ENCODE results near the gene TXNDC12. TPM values are rescaled to one million over a fixed set of nuclear protein-coding genes. Genes with fewer than 3 reads are reported as not detected.
A peak's percentile ranks its signal among the peaks of the same experiment; 100 is the strongest.
"Not testable (repeated sequence)": the region's sequence is repeated elsewhere in the genome, so short reads cannot be mapped to it uniquely, and the experiment has no call there.

Gene TXNDC12
- total RNA-seq (10 to 100 TPM; 11.6 to 18.9 (median 14.6) TPM), polyA plus RNA-seq (10 to 100 TPM; 12.0 to 24.3 (median 18.1) TPM)
- long read RNA-seq, donor 1, transcript TXNDC12-201 (7 exons, 2,396 nt) = major isoform, 11 of 11 reads
- long read RNA-seq, donor 1, partial matches to known transcripts = 0 of 11 reads
- long read RNA-seq, donor 1, other reads (novel, unspliced or antisense) = 0 of 11 reads
- long read RNA-seq, donor 2, transcript TXNDC12-201 (7 exons, 2,396 nt) = major isoform, 28 of 31 reads
- long read RNA-seq, donor 2, partial matches to known transcripts = 2 of 31 reads
- long read RNA-seq, donor 2, other reads (novel, unspliced or antisense) = 1 of 31 reads

DNA sequence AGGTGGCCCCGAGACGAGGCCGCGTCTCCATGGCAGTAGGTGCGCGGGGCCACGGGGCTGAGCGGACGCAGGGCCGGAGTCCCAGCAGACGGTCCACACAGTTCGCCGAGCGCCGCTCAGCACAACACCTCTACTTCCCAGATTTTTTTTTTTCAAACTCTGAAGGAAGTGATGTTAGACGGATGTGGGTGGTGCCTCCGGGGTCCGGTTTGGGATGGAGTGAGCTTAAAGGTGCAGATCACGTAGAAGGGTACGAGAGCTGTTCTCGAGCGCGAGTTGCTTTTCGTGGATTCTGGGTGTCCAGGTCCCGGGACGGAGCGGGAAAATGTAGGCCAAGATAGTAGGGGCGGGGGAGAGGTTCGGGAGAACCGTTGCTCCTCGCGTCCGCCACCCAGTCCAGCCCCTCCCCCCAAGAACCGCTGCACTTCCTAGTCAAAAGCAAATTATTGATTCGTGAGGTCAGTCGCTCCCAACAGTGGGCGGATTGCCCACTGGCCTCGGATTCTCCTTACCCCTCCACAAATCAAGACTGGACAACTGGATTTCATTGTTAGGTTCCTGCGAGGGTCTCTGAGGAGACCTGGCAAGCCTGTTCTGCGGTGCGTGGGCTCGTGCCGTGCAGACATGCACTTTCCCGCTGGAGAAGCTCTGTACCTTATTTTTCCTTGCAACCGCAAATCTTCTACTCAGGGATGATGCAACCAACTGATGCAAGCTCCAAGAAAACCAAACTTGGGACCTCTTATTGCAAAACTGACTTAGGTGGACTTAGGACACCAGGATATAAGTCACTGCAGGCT, at the start of gene TXNDC12:
TXNDC12 (minus strand) TSS at position 126 of the 800 bp plus-strand sequence; CDS start at position 31, 95 bp downstream.
- no peaks in the 10 kb centered on the region for H3K9me3 ChIP-seq
- peak within 1 kb of the TSS; percentile 100 for H3K4me3 ChIP-seq
- 0% methylated on average over 45 of the region's 45 CpGs for WGBS, 3 donors
- H3K27me3 ChIP-seq (ENCODE audit: insufficient read depth in 3 of 3, low read length in 2 of 3) = no peaks in the 10 kb centered on the region
- DNase-seq (peak; percentile 82 to 89), ATAC-seq (peak; percentile 78 to 87 (median 80))
- peaks cover 38% of the 10 kb centered on the region for H3K4me1 ChIP-seq
- peaks cover 2 to 31% of the 10 kb centered on the region in 2 donors for H3K36me3 ChIP-seq (ENCODE audit: insufficient read depth in 1 of 2, low read depth in 1 of 2)
- H3K27ac ChIP-seq = peak within 1 kb of the TSS; percentile 93
- intact Hi-C loops (cut with DNase I) = loop anchor here in 1 of 2 donors (5.0 kb wide), 1 partner anchor 178 kb away; the partner anchor contains the start of gene NRDC
- TF ChIP-seq, protein P1, sequence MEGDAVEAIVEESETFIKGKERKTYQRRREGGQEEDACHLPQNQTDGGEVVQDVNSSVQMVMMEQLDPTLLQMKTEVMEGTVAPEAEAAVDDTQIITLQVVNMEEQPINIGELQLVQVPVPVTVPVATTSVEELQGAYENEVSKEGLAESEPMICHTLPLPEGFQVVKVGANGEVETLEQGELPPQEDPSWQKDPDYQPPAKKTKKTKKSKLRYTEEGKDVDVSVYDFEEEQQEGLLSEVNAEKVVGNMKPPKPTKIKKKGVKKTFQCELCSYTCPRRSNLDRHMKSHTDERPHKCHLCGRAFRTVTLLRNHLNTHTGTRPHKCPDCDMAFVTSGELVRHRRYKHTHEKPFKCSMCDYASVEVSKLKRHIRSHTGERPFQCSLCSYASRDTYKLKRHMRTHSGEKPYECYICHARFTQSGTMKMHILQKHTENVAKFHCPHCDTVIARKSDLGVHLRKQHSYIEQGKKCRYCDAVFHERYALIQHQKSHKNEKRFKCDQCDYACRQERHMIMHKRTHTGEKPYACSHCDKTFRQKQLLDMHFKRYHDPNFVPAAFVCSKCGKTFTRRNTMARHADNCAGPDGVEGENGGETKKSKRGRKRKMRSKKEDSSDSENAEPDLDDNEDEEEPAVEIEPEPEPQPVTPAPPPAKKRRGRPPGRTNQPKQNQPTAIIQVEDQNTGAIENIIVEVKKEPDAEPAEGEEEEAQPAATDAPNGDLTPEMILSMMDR (IDR thresholded peaks at IDR 0.05) = no peak

DNA sequence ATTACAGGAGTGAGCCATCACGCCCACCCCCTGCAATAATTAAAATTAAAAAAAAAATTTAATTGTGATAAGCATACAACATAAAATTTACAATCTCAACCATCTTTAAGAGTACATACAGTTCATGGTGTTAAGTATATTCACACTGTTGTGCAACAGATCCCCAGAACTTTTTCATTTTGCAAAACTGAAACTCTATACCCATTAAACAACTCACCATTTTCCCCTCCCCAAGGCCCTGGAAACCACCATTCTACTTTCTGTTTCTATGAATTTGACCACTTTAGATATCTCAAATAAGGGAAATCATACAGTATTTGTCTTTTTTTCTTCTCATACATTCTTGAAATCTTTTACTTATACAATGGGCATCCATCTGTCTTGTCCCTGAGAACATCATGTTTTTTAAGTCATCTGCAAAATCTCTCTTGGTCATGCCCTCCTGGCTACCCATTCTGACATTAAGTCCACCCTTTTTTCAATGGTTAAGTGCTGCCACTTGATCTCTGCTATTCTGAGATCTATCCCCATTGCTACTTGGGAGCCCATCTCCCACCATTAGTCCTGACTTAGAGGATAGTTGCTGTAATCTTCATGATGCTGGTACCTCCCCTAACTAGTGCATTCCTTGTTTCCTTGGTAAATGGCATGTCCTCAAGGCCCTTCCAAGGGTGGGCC, 47.5 kb upstream of the TXNDC12 start:
- ATAC-seq (no peak), DNase-seq (no peak)
- Histone ChIP-seq H3K36me3 (ENCODE audit: insufficient read depth in 1 of 2, low read depth in 1 of 2) (no peaks in the 10 kb centered on the region), H3K4me3 (no peak overlapping the region), H3K27ac (no peak overlapping the region), H3K9me3 (no peaks in the 10 kb centered on the region), H3K27me3 (ENCODE audit: insufficient read depth in 3 of 3, low read length in 2 of 3) (no peaks in the 10 kb centered on the region), H3K4me1 (no peaks in the 10 kb centered on the region)
- TF ChIP-seq, protein P1 (IDR thresholded peaks at IDR 0.05) = no peak
- intact Hi-C loops (cut with DNase I) = no loop called here
- WGBS, 3 donors = 94 to 100% (median 95%) methylated on average over 1 of the region's 1 CpG

DNA sequence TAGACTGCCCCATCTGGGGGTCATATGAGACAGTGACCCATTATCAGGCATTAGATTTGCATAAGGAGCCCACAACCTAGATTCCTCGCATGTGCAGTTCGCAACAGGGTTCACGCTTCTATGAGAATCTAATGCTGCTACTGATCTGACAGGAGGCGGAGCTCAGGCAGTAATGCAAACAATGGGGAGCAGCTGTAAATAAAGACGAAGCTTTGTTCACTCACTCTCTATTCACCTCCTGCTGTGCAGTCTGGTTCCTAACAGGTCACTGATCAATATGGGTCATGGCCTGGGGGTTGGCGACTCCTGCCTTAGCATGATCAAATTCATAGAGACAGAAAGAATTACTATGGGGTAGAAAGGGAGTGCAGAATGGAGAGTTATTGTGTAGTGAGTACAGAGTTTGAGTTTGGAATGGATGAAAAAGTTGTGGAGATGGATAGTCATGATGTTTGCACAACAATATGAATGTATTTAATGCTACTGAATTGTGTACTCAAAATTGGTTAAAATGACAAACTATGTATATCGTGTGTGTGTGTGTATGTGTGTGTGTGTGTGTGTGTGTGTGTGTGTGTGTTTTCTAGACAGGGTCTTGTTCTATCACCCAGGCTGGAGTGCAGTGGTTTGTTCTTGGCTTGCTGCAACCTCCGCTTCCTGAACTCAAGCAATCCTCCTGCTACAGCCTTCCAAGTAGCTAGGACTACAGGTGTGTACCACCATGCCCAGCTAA, 43.3 kb upstream of the TXNDC12 start:
- no peaks in the 10 kb centered on the region for H3K36me3 ChIP-seq (ENCODE audit: insufficient read depth in 1 of 2, low read depth in 1 of 2)
- no peaks in the 10 kb centered on the region for H3K4me1 ChIP-seq
- intact Hi-C loops (cut with DNase I) = no loop called here
- no peaks in the 10 kb centered on the region for H3K27me3 ChIP-seq (ENCODE audit: insufficient read depth in 3 of 3, low read length in 2 of 3)
- no peaks in the 10 kb centered on the region for H3K9me3 ChIP-seq
- DNase-seq (no peak), ATAC-seq (no peak)
- 55 to 59% (median 57%) methylated on average over 8 of the region's 8 CpGs for WGBS, 3 donors
- TF ChIP-seq, protein P1 (IDR thresholded peaks at IDR 0.05) = no peak
- H3K27ac ChIP-seq = no peak overlapping the region
- H3K4me3 ChIP-seq = no peak overlapping the region

DNA sequence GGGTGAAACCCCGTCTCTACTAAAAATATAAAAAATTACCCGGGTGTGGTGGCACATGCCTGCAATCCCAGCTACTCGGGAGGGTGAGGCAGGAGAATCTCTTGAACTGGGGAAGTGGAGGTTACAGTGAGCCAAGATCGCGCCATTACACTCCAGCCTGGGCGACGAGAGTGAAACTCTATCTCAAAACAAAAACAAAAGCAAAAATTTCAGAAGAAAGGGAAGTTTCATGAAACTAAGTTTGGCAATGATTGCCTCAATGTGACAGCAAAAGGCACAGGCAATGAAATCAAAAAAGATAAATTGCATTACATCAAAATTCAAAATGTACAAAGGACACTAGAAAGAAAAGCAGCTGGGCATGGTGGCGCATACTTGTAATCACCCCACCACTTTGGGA, 41.2 kb upstream of the TXNDC12 start:
- Histone ChIP-seq H3K4me1 (no peaks in the 10 kb centered on the region), H3K27me3 (ENCODE audit: insufficient read depth in 3 of 3, low read length in 2 of 3) (no peaks in the 10 kb centered on the region), H3K36me3 (ENCODE audit: insufficient read depth in 1 of 2, low read depth in 1 of 2) (peaks cover 0 to 8% of the 10 kb centered on the region in 2 donors), H3K27ac (no peak overlapping the region), H3K9me3 (no peaks in the 10 kb centered on the region), H3K4me3 (no peak overlapping the region)
- ATAC-seq (no peak), DNase-seq (no peak)
- WGBS, 3 donors = 71 to 79% (median 72%) methylated on average over 8 of the region's 8 CpGs
- TF ChIP-seq, protein P1 (IDR thresholded peaks at IDR 0.05) = no peak
- intact Hi-C loops (cut with DNase I) = no loop called here

DNA sequence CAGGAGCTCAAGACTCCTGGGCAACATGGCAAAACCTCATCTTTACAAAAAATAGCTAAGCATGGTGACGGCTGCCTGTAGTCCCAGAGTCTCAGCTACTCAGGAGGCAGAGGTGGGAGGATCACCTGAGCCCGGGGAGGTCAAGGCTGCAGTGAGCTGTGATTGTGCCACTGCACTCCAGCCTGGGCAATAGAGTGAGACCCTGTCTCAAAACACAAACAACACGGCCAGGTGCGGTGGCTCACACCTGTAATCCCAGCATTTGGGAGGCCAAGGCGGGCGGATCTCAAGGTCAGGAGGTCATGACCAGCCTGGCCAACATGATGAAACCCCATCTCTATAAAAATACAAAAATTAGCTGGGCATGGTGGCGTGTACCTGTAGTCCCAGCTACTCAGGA, 39.3 kb upstream of the TXNDC12 start:
- DNase-seq; H3K9me3 ChIP-seq; H3K4me1 ChIP-seq; H3K27me3 ChIP-seq (ENCODE audit: insufficient read depth in 3 of 3, low read length in 2 of 3); intact Hi-C loops (cut with DNase I); H3K4me3 ChIP-seq; H3K27ac ChIP-seq: not testable (repeated sequence)
- peaks cover 0 to 27% of the 10 kb centered on the region in 2 donors for H3K36me3 ChIP-seq (ENCODE audit: insufficient read depth in 1 of 2, low read depth in 1 of 2)
- WGBS, 3 donors = 90 to 93% (median 92%) methylated on average over 7 of the region's 7 CpGs
- ATAC-seq = peak in 1 of 4 donors; percentile 19

DNA sequence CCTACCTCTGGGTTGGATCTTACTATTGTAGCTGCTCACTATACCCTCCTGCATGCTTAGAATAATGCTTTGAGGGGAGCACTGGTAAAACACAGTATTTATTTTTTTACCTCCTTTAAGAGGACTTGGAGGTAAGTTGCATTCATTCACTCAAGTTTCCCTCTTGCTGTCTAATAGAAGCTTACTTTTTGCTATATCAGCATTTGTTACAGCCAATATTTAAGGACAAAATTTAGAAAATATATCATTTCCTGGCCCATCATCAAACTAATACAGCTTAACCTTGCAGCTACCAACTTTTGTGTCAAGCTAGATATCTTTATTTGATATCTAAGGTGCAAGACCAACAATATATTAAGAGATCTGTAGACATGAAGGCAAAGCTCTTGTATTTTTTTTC, 32.9 kb upstream of the TXNDC12 start:
- ATAC-seq; H3K27me3 ChIP-seq (ENCODE audit: insufficient read depth in 3 of 3, low read length in 2 of 3); H3K4me3 ChIP-seq; intact Hi-C loops (cut with DNase I); H3K27ac ChIP-seq; H3K4me1 ChIP-seq; DNase-seq; H3K9me3 ChIP-seq: not testable (repeated sequence)
- peaks cover 0 to 72% of the 10 kb centered on the region in 2 donors for H3K36me3 ChIP-seq (ENCODE audit: insufficient read depth in 1 of 2, low read depth in 1 of 2)

Measured in psoas muscle (tissue), 8 donors.